ACHN (cell line): ENCODE results near the gene CD1E.
"Not testable (repeated sequence)": the region's sequence is repeated elsewhere in the genome, so short reads cannot be mapped to it uniquely, and the experiment has no call there.

Experiments used
- DNase-seq: peaks from one replicate; pipeline ENCODE4 v3.0.0-alpha.2; 2015
- in situ Hi-C: cut with HindIII; loops from 2 replicates; pipeline ENCODE4 v1.10.0; 2017; ENCODE audit warnings: low sequenced_read_pairs, low pct_ligation_motif_present, low pct_unique_long_range_greater_than_20kb

CD1E gene

DNA sequence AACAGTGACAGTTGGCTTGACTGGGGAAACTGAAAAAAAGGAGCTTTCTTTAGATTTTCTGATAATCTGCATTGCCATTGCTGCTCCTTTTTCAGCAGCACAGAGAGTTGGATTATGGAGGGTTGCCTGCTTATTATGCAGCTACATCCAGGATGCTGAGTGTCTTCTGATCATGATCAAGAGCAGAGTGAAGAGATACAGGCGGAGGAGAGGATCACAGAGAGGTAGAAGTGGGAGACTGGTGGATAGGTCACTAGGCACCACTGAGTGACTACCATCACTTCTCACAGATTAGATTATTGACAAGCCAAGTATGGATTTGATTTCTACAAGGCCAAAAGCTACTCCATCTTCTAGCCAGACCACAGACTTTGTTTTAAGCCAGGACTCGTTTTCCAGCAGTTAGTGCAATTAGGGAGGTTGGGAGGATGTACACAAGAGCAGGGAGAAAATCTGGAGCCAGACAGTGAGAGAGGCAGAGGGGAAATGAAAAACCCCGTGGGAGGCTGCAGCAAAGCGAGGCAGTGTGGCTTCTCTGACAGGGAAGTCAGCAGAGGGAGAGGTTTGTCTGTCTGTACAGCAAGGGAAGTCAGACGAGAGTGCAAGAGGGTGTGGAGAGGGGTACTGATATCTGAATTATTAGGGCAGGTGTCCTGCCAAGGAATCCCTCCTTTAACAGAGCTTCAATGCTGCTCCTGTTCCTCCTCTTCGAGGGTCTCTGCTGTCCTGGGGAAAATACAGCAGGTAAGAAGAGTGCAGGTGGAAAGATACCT lies at the start of gene CD1E:
CD1E (plus strand) TSS at position 592 of the 773 bp plus-strand sequence; CDS start at position 687, 95 bp downstream.
- no peak for DNase-seq
- in situ Hi-C loops = no loop called here

DNA sequence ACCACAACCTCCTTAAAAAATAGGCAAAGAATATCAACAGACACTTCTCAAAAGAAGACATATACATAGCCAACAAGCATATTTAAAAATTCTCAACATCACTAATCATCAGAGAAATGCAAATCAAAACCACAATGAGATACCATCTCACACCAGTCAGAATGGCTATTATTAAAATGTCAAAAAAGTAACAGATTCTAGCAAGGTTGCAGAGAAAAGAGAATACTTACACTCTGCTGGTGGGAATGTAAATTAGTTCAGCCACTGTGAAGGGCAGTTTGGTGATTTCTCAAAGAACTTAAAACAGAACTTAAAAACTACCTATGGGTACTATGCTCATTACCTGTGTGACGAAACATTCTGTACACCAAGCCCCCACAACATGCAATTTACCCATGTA lies 43.1 kb upstream of the CD1E start:
- in situ Hi-C loops = no loop called here
- no peak for DNase-seq

DNA sequence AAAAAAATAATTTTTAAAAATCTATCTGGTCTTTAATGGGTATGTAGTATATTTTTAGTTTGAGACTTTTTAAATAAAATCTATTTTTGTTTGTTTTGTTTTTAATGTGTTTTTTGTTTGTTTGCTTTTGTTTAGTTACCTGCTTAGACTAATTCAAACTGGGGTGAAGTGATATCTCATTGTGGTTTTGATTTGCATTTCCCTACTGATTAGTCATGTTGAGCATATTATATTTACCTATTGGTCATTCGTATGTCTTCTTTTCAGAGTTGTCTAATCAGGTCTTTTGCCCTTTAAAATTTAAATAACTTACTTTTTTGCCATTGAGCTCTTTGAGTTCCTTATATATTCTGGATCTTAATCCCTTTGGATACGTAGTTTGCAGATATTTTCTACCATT lies 42.6 kb upstream of the CD1E start:
- DNase-seq = no peak
- in situ Hi-C loops = no loop called here

DNA sequence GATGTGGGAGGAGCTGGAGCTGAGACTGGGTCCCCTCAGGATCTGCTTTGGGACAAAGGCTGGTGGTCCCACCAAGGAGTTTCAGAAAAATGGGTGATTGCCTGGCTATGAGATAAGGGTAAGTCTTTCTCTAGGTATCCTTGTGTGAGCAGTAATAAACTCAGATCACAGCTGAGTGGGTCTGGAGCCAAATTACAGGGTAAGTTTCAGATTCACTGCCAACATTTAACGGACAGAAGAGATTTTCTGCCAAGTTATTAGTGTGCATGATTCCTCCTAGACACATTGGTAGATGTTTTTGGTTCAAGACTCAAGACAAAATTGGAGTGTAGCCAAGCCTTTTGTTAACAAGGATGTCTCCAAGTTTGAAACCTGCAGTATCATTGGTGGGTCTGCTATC lies 29.8 kb upstream of the CD1E start:
- in situ Hi-C loops = no loop called here
- no peak for DNase-seq

DNA sequence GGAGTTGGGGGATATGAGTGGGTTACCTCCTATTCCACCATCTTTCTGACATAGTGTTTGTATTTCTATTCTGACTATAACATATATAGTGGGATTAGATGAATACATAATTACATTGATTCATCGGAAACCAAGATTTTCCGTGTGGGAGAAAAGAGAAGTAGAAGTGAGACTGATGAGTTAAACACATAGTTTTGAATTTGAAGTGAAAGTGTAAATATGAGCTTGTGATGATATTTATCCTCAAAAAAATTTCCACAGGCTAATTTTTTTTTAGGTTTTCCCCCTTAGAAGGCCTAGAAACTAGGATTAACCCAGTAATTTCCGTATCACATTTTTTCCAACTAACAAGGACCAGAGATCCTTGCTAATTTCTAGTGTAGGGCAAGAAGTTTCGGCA lies 29.3 kb upstream of the CD1E start:
- in situ Hi-C loops = no loop called here
- no peak for DNase-seq

DNA sequence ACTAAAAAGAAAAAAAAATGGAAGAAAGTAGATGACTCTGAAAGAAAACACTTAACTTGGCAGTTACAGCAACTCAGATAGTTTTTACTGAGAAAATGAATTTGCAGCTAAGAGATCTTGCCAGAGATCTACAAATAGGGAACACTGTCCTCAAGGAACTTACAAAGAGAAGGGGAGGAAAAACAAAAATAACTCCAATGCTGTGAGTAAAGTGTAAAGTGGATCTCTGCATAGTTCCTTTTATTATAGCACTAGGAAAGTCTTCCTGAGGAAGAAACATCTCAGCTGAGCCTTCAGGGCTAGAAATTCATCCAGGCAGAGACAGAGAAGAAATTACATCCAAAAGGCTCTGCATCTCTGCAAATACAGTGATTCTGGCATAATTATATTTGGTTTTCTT lies 26.2 kb upstream of the CD1E start:
- DNase-seq = no peak
- in situ Hi-C loops = no loop called here

DNA sequence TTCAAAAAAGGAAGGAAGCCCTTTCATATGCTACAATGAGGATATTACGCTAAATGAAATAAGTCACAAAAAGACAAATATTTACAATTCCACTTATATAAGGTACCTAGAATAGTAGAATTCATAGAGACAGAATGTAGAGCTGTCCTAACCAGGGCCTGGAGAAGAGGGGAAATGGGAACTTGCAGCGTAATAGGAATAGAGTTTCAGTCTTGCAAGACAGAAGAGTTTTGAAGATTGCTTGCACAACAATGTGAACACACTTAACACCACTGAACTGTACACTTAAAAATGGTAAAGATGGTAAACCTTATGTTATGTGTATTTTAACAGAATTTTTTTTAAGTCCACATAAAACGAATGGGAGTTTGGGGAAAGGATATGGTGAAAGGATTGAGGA lies 25.3 kb upstream of the CD1E start:
- no peak for DNase-seq
- in situ Hi-C loops = no loop called here

DNA sequence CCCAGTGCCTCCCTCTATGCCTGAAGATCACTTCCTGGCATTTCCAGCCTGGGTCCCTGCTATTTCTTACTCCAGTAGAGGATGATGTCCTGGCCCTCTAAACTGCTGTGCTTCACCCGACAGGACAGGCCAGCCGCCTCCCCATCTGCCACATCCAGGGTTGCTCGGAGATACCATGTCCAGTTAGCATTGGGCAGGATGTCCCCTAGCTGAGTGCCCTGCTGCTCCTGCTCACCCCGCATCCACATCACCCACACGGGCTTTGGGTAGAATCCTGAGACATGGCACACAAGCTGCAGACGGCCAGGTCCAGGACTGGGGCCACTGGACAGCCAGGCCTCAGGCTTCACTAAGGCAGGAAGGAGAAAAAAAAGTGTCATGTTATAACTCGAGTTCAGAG lies 24.4 kb upstream of the CD1E start:
- DNase-seq = no peak
- in situ Hi-C loops = no loop called here

DNA sequence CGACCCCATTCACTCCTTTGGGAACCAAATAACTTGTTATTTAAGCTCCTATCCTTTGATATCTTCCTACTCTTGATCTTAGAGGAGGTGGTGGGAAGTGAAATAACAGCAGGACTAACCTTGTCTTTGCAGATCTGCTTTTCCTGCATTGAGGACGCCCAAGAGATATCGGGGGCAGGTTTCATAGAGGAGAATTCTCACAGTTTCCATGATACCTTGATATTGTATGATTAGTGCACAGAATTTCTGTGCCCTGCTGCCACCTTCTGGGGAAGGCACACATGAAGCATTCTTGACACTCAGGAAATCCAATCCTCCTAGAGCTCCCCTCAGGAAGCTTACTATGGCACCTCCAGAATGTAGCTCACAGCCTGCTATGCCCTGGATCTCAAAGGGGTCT lies 24.0 kb upstream of the CD1E start:
- in situ Hi-C loops = no loop called here
- peak; percentile 13 for DNase-seq

DNA sequence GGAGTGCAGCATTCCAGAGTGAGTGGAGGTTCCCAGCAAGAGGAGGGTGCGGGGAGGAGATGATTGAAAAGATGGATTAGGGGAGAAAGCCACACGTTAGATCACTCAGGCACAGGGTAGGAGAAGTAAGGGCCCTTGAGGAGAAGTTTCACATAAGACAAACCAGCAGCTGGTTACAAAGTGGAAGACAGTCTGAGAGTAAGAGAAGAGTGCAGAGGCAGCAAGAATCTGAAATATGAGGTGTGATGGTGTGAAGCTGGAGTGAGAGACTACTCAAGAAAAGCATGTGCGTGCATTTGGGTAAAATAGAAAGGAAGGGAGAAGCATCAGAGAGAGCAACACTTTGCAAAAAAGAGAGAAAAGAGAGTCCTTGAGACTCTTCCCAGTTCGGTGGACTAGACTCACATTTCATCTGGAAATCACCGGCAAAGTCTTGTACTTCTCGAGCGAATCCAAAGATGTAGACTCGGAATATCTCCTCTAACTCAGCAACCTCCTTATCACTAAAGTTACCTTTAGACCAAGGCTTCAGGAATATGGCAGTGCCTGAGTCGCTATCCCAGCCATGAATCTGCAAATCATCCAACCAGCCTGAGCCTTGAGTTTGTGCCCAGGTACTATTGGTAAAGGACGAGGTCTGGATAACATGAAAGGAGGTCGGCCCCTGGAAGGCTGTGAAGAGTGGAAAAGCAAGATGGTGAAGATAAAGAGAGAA lies 23.1 kb upstream of the CD1E start:
- DNase-seq = no peak
- in situ Hi-C loops = no loop called here

DNA sequence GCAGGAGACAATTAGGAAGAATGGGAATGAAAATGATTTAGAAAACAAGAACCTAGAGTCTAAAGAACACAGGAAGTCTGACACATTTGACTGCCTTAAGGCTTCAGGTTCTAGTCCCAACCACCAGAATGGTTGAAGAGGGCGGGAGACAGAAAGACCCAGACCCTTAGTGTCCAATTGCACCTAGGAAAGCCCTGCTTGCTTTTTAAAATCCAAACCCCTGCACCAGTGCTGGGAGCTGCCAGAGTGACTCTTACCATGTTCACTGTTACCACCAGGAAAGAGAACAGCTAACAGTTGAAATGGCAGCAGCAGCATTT lies 22.6 kb upstream of the CD1E start:
- no peak for DNase-seq
- in situ Hi-C loops = no loop called here

DNA sequence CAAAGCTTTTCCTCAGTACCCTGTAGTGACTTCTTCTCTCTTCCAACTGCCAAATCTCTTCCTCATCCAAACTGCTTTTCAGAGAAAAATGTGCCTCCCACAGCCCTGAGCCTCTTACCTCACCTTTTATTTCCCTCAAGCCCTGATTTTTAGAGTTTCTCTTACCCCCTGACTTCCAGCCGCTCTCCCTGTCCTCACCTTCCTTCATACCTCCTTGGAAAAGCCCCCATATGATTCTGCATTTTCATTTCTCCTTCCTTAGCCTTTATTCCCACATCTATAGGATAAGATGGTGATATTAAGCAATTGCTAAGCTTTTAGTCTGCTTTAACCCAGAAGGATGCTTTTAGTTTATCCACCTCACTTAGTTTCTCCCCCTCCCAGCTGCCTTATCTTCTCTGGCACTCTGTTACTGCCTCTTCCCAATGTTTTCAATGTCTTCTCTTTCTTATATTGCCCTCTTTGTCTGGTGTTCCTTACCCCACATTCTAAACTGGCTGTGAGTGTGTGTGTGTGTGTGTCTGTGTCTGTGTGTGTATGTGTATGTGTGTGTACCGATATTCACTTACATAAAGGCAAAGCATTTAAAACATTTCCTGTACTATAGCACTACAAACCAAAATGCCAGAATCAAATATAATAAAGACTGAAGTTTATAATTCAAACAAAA lies 22.1 kb upstream of the CD1E start, which contains the start of gene CD1B:
CD1B (minus strand) TSS at position 51 of the 670 bp plus-strand sequence. CDS start 108 bp downstream, outside the sequence.
- in situ Hi-C loops = no loop called here

DNA sequence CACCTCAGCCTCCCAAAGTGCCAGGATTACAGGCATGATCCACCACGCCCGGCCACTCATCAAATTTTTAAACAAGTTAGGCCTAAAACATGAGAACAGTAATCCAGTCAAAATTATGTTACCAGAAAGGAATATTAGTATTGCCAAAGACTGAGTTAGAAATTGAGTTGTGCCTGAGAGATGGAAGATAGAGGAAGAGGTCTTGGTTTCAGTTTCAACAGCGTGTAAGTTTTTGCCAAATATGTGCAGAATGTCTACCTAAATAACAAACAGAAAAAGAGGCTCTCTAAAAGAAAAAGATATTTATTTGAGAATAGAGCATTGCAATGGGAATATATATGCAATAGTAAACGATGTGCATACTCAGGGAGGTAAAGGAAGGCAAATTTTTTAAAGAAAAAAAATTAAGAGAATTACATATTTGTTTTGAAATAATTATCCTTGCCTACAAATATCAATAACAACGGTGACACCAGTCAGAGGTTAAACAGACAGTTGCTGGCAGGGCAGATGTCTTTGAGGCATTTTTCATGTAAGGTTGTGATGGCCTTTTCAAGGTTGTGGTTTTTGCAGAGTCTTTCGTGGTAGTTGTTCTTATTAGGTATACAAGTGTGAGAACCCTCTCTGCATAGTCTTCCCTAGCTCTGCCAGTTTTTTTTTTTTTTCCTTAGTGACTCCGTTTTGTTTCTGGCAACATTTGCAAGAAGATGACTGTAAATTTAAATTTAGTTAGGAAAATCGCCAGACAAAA lies 20.1 kb upstream of the CD1E start:
- no peak for DNase-seq
- in situ Hi-C loops = no loop called here

More for the DNA sequence above, 22.1 kb upstream of the CD1E start, which contains the start of gene CD1B:
- no peak for DNase-seq

DNA sequence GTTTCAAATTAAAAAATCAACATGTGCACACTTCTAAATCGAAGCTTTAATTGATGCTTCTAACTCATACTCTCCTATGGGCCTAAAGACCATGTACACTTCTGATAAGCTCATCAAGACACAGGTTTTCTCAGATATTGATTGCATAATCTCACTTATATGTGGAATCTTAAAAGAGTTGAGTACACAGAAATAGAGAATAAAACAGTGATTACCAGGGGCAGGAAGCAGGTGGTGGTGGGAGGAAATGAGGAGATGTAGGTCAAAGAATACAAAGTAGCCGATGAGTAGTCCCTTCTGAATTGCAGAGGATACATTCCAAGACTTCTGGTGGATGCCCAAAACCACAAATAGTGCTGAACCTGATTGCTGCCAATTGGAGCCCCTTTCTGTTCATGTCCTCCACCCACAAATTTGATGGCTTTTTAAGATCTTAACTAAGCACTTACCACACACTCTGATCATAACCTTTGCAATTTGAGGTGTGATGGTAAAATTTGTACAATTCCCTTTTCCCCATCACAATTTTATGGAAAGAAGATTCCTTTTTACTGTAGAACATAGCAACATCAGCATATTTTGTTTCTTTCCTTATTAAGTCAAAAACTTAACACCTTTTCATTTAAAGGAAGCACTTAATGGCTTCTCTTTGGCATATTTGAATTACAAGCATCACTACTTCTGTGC lies 19.0 kb upstream of the CD1E start:
- in situ Hi-C loops = no loop called here

DNA sequence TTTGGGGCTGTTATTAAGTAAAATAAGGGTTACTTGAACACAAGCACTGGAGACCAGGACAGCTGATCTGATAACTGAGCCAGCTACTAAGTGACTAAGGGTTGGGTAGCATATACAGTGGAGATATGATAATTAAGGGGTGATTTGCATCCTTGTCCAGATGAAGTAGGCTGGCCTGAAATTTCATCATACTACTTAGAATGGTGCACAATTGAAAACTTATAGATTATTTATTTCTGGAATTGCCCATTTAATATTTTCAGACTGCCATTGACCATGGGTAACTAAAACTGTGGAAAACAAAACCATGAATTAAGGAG lies 18.5 kb upstream of the CD1E start:
- in situ Hi-C loops = no loop called here
- no peak for DNase-seq

More for the DNA sequence above, 19.0 kb upstream of the CD1E start:
- DNase-seq = no peak

DNA sequence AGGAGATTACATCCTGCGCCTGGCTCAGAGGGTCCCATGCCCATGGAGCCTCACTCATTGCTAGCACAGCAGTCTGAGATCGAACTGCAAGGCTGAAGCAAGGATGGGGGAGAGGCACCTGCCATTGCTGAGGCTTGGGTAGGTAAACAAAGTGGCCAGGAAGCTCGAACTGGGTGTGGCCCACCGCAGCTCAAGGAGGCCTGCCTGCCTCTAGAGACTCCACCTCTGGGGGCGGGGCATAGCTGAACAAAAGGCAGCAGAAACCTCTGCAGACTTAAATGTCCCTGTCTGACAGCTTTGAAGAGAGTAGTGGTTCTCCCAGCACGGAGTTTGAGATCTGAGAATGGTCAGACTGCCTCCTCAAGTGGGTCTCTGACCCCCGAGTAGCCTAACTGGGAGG lies 17.3 kb upstream of the CD1E start:
- DNase-seq, in situ Hi-C loops: not testable (repeated sequence)

DNA sequence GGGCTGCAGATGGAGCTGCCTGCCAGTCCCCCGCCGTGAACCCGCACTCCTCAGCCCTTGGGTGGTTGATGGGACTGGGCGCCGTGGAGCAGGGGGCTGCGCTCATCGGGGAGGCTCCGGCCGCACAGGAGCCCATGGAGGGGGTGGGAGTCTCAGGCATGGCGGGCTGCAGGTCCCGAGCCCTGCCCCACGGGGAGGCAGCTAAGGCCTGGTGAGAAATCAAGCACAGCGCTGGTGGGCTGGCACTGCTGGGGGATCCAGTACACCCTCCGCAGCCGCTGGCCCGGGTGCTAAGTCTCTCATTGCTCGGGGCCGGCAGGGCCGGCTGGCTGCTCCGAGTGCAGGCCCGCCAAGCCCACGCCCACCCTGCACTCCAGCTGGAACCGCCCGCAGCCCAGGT lies 4.7 kb upstream of the CD1E start:
- DNase-seq, in situ Hi-C loops: not testable (repeated sequence)

DNA sequence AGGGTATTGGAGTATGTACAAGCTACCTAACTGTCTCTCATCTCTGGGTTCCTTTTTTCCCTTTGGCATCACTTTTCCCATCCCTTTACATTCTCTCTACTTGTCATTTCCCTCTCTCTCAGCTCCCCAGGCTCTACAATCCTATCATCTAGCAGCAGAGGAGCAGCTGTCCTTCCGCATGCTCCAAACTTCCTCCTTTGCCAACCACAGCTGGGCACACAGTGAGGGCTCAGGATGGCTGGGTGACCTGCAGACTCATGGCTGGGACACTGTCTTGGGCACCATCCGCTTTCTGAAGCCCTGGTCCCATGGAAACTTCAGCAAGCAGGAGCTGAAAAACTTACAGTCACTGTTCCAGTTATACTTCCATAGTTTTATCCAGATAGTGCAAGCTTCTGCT lies 561 bp downstream of the CD1E start:
- DNase-seq = no peak
- in situ Hi-C loops = no loop called here
